Measurements from ENCODE around the gene GDF9.

The GDF9 gene

DNA sequence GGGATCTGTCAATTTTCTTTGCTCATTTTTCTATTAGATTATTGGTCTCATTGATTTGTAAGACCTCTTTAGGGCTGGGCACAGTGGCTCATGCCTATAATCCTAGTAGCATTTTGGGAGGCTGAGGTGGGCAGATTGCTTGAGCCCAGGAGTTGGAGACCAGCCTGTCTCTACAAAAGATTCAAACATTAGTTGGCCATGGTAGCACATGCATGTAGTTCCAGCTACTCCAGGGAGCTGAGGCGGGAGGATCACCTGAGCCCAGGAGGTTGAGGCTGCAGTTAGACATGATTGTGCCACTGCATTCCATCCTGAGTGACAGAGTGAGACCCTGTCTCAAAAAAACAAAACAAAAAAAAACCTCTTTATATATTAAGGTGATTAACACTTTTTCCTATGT lies 29.4 kb downstream of the GDF9 start:
- DNase-seq (ENCODE audit: low read depth), result no peak

DNA sequence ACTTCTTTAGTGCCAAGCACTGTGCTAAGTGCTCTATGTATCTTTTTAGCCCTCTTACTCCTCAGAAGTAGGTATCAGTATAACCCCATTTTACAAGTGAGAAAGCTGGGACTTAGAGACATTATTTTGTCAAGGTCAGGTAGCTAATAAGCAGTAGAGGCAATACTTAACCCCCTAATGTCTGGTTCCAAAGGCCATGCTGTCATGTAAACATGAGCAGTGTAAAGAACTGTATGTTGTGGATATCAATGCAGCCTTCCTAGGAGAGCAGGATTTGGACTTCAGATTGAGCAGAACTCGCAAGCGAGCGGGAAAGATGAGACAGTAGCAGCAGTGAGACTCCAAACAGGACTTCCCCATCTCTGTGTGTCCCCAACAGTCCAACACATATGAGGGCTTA lies 32.2 kb downstream of the GDF9 start:
- no peak for DNase-seq (ENCODE audit: low read depth)

- DNase-seq (ENCODE audit: low read depth), result no peak
Measured at GRCh38 chr5:132832612-132833011, 33.7 kb downstream of the GDF9 start.

GRCh38 chr5:132831095-132831860 lies 35.0 kb downstream of the GDF9 start:
- DNase-seq (ENCODE audit: low read depth), result no peak

DNA sequence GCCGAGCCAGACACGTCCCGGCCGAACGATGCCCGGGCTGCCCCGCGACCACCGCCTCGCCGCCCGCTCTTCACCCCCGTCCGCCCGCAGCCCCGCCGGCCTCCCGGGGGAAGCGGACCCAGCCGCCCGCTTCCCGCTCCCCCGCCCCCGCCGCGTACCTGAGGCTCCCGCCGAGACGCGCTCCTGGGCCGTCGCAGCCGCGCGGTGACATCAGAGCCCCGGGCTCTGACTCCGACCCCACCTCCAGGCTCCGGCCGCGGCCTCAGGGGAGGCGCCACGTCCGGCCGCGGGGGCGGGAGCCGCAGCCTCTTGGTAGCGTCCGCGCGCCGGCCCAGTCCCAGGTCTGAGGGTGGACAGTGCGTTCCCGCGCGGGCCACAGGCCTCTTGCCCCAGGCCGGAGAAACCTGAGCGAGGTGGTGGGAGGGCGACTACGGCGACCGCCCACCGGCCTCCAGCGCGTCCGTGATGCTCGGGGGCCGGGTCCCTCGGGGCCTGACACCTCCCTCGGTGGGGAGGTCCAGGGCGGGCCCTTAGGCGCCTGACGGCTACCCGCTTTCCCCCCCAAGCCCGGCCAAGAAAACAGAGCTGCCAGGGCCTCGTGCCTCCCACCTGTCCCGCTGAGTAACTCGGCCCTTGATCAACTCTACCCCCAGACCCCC lies 35.7 kb downstream of the GDF9 start, which contains the start of gene SHROOM1:
Gene SHROOM1 (minus strand): TSS at position 212 of the 659 bp plus-strand sequence. CDS start 4,507 bp downstream, outside the sequence.
- DNase-seq (ENCODE audit: low read depth), result peak; percentile 37

DNA sequence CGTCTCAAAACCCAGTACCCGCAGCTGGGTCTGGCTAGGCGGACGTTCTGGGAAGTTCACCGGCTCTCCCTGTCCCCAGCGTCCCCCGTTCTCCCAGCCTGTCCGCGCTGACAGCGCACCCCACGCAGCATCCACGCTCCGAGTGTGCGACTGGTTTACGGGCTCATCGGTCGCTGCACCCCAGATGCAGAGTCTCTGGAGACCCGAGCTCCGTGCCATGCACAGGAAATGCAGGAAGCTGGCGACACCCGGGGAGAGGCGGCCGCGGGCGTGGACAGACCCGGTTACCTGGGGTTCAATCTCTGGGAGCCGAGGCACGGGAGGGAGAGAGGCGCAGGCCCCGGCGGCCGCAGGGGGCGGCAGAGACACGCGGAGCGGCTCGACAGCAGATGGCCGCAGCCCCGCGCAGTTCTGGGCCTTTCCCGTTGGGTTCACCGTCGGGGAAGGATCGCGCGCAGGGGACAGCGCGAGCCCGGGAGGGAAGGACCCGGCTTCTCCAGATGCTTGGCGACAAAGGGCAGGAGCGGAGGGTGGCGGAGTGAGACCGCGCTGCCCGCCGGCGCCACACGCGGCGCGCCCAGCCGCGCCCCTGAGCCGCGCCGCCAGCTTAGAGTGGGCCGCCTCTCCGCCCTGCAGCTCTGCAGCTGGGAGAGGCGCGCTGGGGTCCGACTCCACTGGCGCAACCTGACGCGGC lies 36.4 kb downstream of the GDF9 start:
- DNase-seq (ENCODE audit: low read depth), result peak; percentile 50

- no peak for DNase-seq (ENCODE audit: low read depth)
Measured at GRCh38 chr5:132828846-132829494, 37.3 kb downstream of the GDF9 start.

DNA sequence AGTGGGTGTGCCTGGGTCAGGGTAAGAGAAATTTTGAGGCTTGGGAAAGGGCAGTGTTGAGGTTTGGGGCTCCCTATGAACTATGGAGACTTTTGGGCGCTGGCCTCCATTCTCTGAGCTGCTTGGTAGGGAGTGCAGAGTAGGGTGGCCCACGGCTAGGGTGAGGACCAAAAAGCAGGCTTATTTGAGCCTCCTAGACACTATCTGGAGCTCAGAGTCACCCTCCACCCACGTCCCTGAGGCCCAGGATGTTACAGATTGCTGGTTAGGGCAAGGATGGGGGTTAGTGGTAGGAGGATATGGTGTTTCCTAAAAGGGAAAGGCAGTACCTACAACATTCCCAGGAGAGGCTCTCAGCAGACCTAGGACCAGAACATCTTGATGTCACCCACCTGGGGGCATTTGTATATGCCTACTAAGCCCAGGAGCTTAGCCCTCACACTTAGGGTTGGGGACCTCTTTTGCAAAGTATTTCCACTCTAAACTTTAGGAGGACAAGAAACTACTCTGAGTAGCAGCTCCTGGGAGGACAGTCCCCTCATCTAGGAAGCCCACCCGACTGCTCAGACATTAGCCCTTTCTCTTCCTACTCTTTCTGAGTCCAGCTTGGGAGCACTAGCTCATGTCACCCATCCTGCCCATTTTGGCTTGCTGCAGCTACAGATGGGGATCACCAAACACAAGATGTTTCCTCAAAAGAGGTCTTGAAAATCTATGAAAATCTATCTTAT lies 38.2 kb downstream of the GDF9 start:
- DNase-seq (ENCODE audit: low read depth), result no peak

DNA sequence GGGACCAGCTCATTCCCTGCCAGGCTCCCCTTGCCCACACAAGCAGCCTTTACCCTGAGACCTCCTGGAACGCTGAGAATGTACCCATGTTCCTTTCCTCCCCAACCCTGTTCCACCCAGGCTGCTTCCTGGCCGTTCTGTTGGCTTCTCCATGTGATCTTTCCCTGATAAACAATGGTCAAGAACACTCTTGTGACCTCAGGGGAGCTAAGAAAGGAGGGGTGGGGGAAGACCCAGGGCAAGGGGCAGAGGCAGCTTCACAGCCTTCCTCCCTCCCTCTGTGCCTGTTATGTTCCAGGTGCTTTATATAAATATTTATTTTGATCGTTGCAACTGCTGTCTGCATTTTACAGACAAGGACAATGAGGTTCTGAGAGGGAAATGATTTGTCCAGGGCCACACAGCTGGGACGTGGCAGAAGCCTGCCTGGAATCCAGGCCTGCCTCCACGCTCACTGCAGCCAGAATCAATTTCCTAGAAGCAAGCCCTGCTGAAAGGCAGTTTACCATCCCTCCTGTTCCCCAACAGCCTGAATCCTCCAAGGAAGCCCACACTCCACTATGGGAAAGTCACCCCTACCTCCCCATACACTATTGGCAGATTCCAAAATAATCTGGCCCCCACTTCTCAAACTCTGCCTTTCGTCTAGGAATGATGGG lies 39.7 kb downstream of the GDF9 start:
- no peak for DNase-seq (ENCODE audit: low read depth)

GRCh38 chr5:132825834-132826391 lies 40.4 kb downstream of the GDF9 start:
- no peak for DNase-seq (ENCODE audit: low read depth)

GRCh38 chr5:132825033-132825833 lies 41.0 kb downstream of the GDF9 start:
- DNase-seq (ENCODE audit: low read depth), result no peak

GRCh38 chr5:132824426-132824825 lies 41.8 kb downstream of the GDF9 start:
- no peak for DNase-seq (ENCODE audit: low read depth)

- no peak for DNase-seq (ENCODE audit: low read depth)
Measured at GRCh38 chr5:132823481-132824050, 42.7 kb downstream of the GDF9 start.

DNA sequence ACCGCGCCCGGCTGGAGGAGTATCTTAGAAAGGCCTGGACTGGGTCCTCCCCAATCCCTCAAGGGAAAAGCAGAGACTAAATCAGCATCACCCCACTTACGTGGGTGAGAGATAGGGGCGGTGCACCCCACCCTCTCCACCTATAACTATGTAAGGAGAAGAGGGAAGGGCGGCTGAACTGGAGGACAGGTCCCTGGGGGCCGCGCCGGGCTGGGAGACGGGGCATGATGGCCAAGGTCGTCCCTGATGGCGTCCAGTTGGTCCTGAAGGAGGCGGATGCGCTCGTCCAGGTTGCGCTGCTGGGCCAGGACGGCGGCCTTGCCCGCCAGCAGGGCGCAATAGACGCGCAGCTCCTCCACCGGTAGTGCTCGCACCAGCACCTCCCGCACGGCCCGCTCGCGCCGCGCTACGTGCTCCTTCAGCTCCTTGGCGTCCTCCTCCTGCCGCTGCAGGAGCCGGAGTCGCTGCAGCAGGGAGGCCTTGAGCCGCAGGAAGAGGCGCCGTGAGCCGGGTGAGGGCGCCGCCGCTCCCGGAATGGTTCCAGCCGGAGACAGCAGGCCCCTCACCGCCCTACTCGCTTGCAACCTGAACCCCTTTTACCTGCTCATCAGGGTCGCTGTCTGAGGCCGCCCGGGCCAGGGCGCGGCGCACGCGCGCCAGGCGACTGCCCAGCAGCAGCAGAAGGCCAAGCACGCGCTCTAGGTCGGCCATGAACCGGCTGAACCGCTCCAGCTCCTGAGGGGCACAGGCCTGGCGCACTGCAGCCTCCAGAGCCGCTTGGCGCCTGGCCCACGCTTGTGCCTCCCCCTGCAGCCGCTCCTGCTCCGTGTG lies 43.4 kb downstream of the GDF9 start:
- peak; percentile 48 for DNase-seq (ENCODE audit: low read depth)

DNA sequence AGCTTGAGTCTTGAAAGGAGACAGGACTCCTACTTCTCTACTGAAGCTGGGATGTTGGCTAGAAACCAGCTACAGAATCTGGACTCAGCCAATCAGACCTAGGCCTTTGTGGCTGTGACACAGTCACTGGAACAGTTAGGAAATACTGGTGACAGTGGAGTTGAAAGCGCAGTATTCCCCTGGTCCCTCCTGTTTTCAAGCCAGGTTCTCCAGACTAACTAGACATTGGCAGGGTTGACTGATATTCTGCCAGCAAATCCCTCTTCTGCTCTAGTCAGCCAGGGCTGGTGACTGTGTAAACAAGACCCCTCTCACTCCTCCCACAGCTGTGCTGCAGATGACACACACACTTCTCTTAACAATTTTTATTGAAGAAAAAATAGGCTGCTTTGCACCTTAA lies 44.5 kb downstream of the GDF9 start:
- DNase-seq (ENCODE audit: low read depth), result no peak

DNA sequence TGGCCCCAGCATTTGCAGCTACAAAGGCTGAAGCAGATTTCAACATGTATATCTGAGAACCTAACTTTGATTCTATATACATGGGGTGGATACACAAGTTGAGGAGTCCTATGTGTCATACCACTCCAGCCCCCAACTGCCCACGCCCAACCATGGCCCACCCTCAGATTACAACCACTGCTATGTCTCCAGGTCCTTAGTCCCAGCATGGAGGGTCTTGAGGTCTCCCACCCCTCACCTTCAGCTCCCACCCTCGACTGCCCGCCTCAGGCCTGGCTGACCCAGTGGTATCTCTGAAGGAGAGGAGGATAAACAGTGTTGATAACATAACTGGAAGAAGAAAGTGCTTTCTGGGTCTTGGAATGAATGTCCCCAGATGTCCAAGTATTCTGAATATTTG lies 44.9 kb downstream of the GDF9 start:
- DNase-seq (ENCODE audit: low read depth), result no peak

GRCh38 chr5:132820162-132820754 lies 46.0 kb downstream of the GDF9 start:
- peak; percentile 92 for DNase-seq (ENCODE audit: low read depth)

DNA sequence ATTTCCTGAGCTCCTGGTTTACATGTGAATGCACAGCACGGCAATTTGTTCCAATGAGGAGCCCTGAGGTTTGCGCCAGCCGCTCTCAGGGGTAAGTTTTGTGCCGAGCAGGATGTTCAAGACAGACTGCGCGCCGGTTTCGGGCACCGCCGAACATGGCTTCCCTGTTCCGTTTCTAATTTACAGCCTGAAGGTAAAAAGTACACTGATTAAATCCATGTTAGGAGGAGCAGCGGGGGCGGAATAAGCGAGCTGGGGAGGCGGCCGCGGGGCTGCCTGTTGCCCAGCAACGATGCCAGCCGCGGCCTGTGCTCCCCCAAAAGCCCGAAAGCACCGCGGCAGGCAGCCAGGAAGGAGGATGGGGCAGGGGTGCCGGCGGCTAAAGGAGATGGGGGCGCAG lies 46.8 kb downstream of the GDF9 start:
- no peak for DNase-seq (ENCODE audit: low read depth)
